Measurements from ENCODE around the gene UCKL1.

DNA sequence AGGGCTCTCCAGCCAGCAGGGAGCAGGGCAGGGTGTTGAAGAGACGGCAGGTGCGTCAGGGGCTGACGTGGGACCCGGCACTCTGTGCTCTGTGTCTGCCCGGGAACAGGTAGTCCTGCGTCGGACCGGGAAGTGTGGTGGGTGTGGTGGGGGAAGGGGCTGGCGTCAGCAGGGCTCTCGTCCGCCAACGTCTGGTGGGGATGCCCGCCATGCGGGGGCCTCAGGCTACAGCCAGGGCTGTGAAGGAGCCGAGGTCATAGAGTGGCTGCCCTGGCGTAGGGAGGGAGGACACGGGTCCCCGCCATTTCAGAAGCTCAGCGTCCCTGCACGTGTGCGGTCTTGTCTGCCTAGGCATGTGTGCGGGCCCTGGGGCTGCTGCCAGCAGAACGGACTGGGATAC lies 36.0 kb downstream of the UCKL1 start:
- TF ChIP-seq POLR2A (IDR thresholded peaks at IDR 0.05; ENCODE audit: low read depth, low read length) (no peak), TAF1 (IDR thresholded peaks at IDR 0.05; ENCODE audit: borderline replicate concordance, low read depth, low read length) (no peak)

All from GM12892 (cell line).